Dendritic cell treated with granulocyte-macrophage colony-stimulating factor and Interleukin-4, amounts not matched to agents 40 ng/mL and 50 ng/mL, for 4 days (primary cell): ENCODE data around the gene LCTL.

ENCODE experiments used
- H3K27ac Mint-ChIP-seq: one replicate; pipeline ENCODE4 v1.8.0; 2022; ENCODE audit warnings: mild to moderate bottlenecking, mixed read lengths
- H3K27me3 Mint-ChIP-seq: one replicate; pipeline ENCODE4 v1.8.0; 2022; ENCODE audit warnings: mild to moderate bottlenecking, mixed read lengths
- H3K36me3 Mint-ChIP-seq: one replicate; pipeline ENCODE4 v1.8.0; 2022; ENCODE audit warnings: low read depth, mixed read lengths
- H3K4me1 Mint-ChIP-seq: one replicate; pipeline ENCODE4 v1.8.0; 2022; ENCODE audit warnings: low read depth, mixed read lengths
- H3K4me3 Mint-ChIP-seq: one replicate; pipeline ENCODE4 v1.8.0; 2022; ENCODE audit warnings: mild to moderate bottlenecking, moderate library complexity, mixed read lengths
- H3K9me3 Mint-ChIP-seq: one replicate; pipeline ENCODE4 v1.8.0; 2022; ENCODE audit warnings: mixed read lengths
- intact Hi-C: fragments of 100-400 bp; cut with micrococcal nuclease; formaldehyde crosslinking; loops from one replicate; pipeline ENCODE4 v1.15.0; 2022

LCTL gene

DNA sequence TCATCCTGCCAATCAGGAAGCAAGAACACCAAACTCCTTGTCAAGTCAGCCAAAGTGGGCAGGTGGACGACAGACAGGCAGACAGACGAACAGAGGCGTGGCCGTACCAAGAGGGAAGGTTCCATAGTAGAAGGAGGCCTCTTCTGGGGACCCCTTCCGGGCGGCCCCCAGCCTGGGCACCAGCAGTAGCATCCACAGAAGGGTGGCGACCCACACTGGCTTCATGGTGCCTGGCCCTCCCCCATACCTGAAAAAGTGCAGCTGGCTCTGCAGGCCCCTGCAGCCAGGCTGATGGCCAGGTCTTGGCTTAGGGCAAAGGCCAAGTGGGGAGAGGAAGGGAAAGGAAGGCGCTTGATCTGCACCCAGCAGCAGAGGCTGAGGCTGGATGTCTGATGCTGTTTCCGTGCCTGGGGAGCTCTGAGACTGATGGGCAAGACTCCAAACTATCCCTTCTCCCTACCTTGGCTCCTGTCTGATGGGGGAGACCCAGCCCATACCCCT lies 607 bp downstream of the LCTL start:
- Mint-ChIP-seq H3K9me3 (no peaks in the 10 kb centered on the region), H3K4me3 (no peak overlapping the region), H3K27me3 (peaks cover 1% of the 10 kb centered on the region), H3K27ac (no peak overlapping the region), H3K36me3 (no peaks in the 10 kb centered on the region), H3K4me1 (peaks cover 17% of the 10 kb centered on the region)
- intact Hi-C loops, result no loop called here

DNA sequence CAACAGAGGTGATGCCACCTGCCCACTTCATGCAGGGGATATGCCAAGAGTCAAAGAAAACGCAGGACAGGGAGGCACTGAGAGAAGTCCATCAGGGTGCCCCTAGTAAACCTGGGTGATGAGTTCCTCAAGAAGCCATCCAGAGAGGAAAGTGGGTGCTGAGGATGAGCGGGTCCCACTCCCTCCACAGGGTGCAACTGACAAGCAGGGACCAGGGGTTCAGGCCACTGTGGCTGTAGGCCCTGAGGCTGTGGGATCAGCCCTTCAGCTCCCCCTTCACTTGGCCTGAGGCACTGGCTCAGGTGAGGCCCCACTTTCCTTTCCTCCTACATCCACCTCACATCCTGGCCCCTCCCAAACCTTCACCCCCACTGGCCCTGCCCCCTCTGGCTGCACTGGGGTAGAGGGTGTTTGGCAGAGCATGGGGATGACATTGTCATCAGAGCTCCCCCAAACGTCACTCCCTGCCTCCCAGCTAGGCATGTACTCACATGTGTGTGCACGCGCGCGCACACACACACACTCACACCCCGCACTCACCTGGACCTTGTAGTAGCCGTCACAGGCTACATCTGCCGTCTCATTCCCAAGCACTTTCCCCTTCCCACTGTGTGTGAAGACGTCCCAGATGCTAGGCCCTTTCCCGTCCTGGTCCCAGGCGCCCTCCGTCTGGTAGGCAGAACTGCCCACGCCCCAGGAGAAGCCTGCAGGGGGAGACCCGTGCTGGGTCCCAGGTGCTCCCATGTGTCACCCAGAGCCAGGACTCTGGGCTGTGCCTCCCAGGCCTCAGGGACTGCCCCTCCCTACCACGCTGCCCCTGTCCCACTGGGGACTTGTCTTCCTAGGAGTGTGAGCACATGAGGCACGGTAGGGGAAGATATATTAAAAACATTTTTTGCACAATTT lies 1.4 kb downstream of the LCTL start:
- H3K27me3 Mint-ChIP-seq, result peaks cover 1% of the 10 kb centered on the region
- no peak overlapping the region for H3K27ac Mint-ChIP-seq
- H3K36me3 Mint-ChIP-seq, result no peaks in the 10 kb centered on the region
- H3K4me1 Mint-ChIP-seq, result peaks cover 10% of the 10 kb centered on the region
- intact Hi-C loops, result no loop called here
- H3K4me3 Mint-ChIP-seq, result no peak overlapping the region
- no peaks in the 10 kb centered on the region for H3K9me3 Mint-ChIP-seq

DNA sequence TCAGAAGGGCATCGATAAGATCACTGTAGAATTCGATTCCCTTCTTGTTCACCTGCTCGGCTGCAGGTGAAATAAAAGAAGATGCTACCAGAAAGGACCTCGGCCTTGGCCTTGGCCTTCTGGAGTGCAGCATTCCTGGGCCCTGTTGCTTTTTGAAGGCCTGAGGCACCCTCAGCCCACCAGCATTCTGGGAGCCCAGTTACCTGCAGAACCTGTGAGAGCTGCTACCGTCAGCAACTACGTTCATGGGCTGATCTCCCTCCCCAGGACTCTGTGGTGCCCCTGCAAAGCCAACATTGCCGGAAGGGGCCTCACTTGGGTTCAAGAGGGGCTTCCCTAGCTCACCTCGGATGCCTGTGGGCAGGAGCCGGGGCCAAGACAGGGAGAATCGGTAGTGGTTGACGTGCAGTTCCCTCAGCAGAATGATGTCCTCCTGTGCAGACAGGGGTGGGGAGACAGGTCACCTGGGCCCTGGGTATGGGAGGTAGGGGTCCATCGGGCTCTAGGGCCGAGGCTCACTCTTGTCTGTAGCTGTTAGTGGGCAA lies 2.2 kb downstream of the LCTL start:
- Mint-ChIP-seq H3K36me3 (no peaks in the 10 kb centered on the region), H3K27me3 (peaks cover 1% of the 10 kb centered on the region), H3K27ac (no peak overlapping the region), H3K4me3 (no peak overlapping the region), H3K9me3 (no peaks in the 10 kb centered on the region), H3K4me1 (peaks cover 10% of the 10 kb centered on the region)
- intact Hi-C loops, result no loop called here

DNA sequence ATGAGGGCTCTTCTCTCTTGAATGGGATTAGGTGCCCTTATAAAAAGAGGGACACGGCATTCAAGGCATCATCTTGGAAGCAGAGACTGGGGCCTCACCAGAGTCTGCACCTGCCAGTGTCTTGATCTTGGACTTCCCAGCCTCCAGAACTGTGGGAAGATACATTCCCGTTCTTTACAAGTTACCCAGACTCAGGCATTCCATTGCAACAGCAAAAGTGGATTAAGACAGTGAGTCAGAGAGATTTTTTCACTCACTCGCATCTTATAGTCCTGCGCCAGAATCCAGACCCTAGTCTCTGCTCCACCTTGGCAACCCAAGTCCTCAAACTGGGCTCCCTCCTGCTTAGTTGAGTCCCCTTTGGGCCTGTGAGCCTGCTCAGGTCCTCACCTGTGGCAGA lies 2.7 kb downstream of the LCTL start:
- peaks cover 1% of the 10 kb centered on the region for H3K27me3 Mint-ChIP-seq
- H3K4me3 Mint-ChIP-seq, result no peak overlapping the region
- H3K36me3 Mint-ChIP-seq, result no peaks in the 10 kb centered on the region
- H3K9me3 Mint-ChIP-seq, result no peaks in the 10 kb centered on the region
- intact Hi-C loops, result no loop called here
- peaks cover 10% of the 10 kb centered on the region for H3K4me1 Mint-ChIP-seq
- H3K27ac Mint-ChIP-seq, result no peak overlapping the region

DNA sequence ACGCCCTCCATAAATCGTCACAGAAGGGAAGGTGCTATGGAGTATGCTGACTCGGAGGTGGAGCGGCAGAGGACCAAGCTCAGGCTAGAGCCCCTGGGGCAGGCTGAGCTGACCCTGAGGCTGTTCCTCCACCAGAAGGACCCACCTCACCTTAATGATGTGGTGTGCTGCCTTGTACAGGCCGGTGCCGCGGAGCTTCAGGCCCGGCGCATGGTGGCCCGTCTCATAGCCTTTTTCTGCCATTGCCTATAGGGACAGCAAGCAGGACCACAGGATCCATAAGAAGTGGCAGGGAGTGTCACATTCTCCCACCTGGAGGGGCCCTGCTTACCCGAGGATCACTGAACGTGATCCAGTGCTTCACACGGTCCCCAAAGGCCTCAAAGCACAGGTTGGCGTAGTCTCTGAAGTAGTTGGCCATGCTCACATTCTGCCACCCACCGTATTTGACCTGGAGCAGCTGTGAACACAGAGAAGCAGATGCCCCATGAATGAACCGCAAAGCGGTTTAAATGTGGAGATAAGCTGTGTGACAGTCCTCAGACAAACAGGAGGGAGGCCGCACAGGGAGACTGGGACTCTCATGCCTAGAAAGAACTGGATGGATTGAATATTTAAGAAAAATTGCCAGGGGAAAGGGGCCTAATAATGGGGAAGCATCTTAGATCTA lies 4.8 kb downstream of the LCTL start:
- Mint-ChIP-seq H3K4me1 (no peaks in the 10 kb centered on the region), H3K27me3 (no peaks in the 10 kb centered on the region), H3K27ac (no peak overlapping the region), H3K9me3 (no peaks in the 10 kb centered on the region), H3K4me3 (no peak overlapping the region), H3K36me3 (no peaks in the 10 kb centered on the region)
- intact Hi-C loops, result no loop called here

DNA sequence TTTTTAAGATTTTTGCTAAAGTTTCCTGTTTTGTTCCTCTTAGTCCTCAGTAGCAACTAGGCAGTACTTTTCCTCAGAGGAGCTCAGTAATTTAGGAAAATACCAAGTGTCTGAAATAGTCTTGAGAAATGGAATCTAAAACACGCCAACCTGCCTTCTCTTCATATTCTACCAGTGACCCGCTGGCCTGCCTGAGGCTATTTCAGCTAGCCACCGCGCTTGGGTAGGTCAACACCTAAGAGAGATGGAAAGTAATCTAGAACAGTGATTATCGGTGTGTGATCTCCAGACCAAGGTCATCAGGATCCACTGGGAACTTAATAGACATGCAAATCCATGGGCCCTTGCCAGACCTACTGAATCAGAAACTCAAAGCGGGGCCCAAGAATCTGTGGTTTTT lies 7.5 kb downstream of the LCTL start:
- no peak overlapping the region for H3K4me3 Mint-ChIP-seq
- H3K36me3 Mint-ChIP-seq, result no peaks in the 10 kb centered on the region
- intact Hi-C loops, result no loop called here
- peaks cover 8% of the 10 kb centered on the region for H3K9me3 Mint-ChIP-seq
- H3K27ac Mint-ChIP-seq, result no peak overlapping the region
- H3K4me1 Mint-ChIP-seq, result no peaks in the 10 kb centered on the region
- no peaks in the 10 kb centered on the region for H3K27me3 Mint-ChIP-seq

DNA sequence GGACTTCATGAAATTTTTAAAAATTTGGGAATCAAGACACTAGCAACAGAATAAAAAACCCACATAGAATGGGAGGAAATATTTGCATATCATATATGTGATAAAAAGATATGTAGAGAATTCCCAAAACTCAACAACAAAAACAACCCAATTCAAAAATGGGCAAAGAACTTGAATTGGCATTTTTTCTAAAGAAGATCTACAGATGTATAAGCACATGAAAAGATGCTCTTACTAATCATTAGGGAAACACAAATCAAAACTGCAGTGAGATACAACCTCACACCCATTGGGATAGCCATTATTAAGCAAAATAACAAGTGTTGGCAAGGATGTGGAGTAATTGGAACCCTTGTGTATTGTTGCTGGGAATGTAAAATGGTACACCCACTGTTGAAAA lies 10.1 kb downstream of the LCTL start:
- Mint-ChIP-seq H3K27me3 (no peaks in the 10 kb centered on the region), H3K4me1 (no peaks in the 10 kb centered on the region), H3K27ac (no peak overlapping the region), H3K4me3 (no peak overlapping the region), H3K9me3 (peaks cover 8% of the 10 kb centered on the region), H3K36me3 (no peaks in the 10 kb centered on the region)
- intact Hi-C loops, result no loop called here

DNA sequence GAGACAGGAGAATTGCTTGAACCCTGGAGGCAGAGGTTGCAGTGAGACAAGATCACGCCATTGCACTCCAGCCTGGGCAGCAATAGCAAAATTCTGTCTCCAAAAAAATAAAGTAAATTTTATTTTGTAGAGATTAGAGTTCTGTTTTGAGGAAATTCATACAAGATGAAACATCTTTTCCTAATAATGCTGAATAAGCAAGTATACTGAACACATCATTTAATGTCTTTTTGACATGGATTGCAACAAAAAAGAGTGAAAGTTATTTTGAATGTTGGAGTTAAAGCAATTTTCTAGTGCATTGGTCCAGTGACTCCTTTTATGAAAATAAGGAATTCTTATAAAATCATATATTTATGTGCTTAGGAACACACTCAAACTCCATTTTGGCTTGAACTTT lies 20.5 kb downstream of the LCTL start:
- no peaks in the 10 kb centered on the region for H3K27me3 Mint-ChIP-seq
- H3K4me1 Mint-ChIP-seq, result no peaks in the 10 kb centered on the region
- no peaks in the 10 kb centered on the region for H3K9me3 Mint-ChIP-seq
- intact Hi-C loops, result no loop called here
- H3K27ac Mint-ChIP-seq, result no peak overlapping the region
- peaks cover 11% of the 10 kb centered on the region for H3K36me3 Mint-ChIP-seq
- no peak overlapping the region for H3K4me3 Mint-ChIP-seq

DNA sequence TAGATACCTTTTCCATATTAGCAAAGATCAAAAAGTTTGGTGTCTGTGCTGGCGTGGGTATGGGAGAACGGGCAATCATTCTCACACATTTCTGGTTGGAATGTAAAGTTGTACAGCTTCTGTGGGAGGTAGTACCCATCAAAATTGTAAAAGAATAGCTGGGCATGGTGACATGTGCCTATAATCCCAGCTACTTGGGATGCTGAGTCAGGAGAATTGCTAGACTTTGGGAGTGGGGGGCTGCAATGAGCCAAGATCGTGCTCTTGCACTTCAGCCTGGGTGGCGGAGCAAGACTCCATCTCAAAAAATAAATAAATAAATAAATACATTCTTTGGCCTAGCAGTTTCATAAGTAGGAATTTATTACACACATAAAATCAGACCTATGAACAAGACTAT lies 22.9 kb downstream of the LCTL start:
- peaks cover 22% of the 10 kb centered on the region for H3K36me3 Mint-ChIP-seq

DNA sequence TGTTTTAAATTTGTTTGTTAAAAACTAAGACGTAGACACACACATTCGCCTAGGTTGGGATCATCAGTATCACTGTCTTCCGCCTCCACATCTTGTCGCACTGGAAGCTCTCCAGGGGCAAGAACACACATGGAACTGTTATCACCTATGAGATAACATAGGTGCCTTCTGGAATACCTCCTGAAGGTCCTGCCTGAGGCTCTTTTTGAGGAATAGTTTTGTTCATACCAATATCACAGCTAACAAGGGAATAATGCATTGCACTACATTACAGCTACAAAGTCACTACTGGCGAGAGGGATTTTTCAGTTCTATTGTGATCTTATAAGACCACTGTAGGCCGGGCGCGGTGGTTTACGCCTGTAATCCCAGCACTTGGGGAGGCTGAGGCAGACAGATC lies 30.7 kb downstream of the LCTL start:
- Mint-ChIP-seq H3K4me3 (no peak overlapping the region), H3K36me3 (peaks cover 23% of the 10 kb centered on the region), H3K4me1 (peaks cover 13% of the 10 kb centered on the region), H3K9me3 (no peaks in the 10 kb centered on the region), H3K27ac (no peak overlapping the region), H3K27me3 (no peaks in the 10 kb centered on the region)
- intact Hi-C loops, result no loop called here

More for the DNA sequence above, 22.9 kb downstream of the LCTL start:
- H3K27ac Mint-ChIP-seq, result no peak overlapping the region
- no peaks in the 10 kb centered on the region for H3K9me3 Mint-ChIP-seq
- no peak overlapping the region for H3K4me3 Mint-ChIP-seq
- H3K4me1 Mint-ChIP-seq, result peaks cover 10% of the 10 kb centered on the region
- intact Hi-C loops, result no loop called here
- no peaks in the 10 kb centered on the region for H3K27me3 Mint-ChIP-seq

DNA sequence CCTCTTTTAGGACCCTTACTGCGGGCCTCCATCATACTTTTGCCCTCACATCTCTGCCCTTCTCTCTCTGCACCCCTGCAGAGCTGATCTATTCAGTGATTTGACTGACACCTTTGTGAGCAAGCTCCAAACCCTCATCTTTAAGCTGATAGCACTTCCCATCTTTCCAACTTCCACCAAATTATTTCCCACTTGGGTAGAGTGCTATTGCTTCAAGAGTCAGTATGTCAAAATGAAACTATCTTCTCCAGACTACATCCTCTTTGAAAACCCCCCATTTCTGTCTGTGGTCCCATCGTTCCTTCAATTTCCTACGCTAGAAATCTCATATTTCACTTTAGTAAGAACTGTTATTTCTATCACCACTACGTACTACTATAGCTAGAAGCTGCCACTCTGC lies 41.0 kb downstream of the LCTL start:
- H3K27ac Mint-ChIP-seq, result peak overlapping the region; percentile 18
- H3K36me3 Mint-ChIP-seq, result peaks cover 41% of the 10 kb centered on the region
- no peaks in the 10 kb centered on the region for H3K27me3 Mint-ChIP-seq
- peak overlapping the region; percentile 15 for H3K4me3 Mint-ChIP-seq
- H3K4me1 Mint-ChIP-seq, result peaks cover 17% of the 10 kb centered on the region
- no peaks in the 10 kb centered on the region for H3K9me3 Mint-ChIP-seq
- intact Hi-C loops, result no loop called here

DNA sequence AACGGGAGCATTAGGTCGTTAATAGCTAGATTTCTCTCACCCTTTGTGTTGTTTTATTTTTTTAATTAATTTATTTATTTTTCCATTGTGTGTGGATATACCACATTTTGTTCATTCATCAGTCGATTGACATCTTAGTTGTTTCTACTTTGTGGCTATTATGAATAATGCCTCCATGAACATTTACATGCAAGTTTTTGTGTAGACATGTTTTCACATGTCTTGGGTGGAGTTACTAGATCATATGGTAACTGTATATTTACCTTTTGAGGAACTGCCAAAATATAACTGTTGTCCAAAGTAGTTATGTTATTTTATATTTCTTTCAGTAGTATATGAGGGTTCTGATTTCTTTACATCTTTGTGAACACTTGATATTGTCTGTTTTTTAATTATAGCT lies 41.9 kb downstream of the LCTL start:
- Mint-ChIP-seq H3K36me3 (peaks cover 34% of the 10 kb centered on the region), H3K27me3 (no peaks in the 10 kb centered on the region), H3K27ac (no peak overlapping the region), H3K4me3 (no peak overlapping the region), H3K4me1 (peaks cover 17% of the 10 kb centered on the region), H3K9me3 (no peaks in the 10 kb centered on the region)
- intact Hi-C loops, result no loop called here

DNA sequence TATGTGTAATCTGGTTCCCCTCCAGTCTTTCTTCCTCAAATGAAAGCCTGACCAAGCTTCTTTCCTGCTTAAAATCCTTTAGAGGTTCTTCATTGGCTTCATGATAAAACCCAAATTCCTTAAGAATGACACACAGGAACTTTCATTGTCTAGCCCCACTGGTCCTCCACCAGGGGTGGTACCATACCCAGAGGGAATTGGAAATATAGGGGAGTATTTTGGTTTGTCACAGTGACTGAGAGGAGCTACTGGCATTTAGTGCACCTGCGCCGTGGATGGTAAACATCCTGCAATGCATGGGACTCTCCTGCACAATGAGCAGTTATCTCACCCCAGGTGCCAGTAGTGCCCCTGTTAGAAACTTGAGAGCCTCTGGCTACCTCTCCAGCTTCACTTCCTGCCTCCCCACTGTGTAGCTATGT lies 49.9 kb downstream of the LCTL start:
- Mint-ChIP-seq H3K4me3 (no peak overlapping the region), H3K4me1 (peaks cover 7% of the 10 kb centered on the region), H3K9me3 (no peaks in the 10 kb centered on the region), H3K36me3 (peaks cover 45% of the 10 kb centered on the region), H3K27me3 (no peaks in the 10 kb centered on the region), H3K27ac (no peak overlapping the region)
- intact Hi-C loops, result no loop called here

DNA sequence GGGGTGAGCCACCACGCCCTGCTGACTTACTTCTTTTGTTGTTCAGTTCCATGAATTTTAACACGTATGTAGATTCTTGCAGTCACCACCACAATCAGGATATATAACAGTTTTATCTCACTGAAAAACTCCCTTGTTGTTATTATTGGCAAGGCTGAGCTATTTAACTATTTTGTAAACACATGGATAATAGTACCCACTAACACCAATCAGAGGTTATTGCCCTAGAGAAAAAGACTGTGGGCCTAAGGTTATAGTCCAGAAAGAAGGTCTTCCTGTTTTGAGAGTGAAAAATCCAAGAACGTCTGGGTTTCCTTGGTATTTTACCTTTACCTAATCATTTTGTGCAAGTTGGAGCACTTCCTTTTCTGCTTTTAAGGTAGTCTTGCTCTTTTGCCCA lies 51.2 kb downstream of the LCTL start:
- Mint-ChIP-seq H3K9me3 (no peaks in the 10 kb centered on the region), H3K4me1 (peaks cover 7% of the 10 kb centered on the region), H3K27me3 (no peaks in the 10 kb centered on the region), H3K36me3 (peaks cover 43% of the 10 kb centered on the region), H3K4me3 (no peak overlapping the region), H3K27ac (no peak overlapping the region)
- intact Hi-C loops, result no loop called here
